Heart right ventricle (tissue), 16 donors: Measurements from ENCODE around the gene PNMA6F. TPM values are rescaled to one million over a fixed set of nuclear protein-coding genes. Genes with fewer than 3 reads are reported as not detected.

Experiments used
- ATAC-seq, 8 donors: fragments of 200-7000 bp; cut with Tn5 transposase; one replicate each; pipeline ENCODE4 v1.9.1; 2020; ENCODE audit warnings: mild to moderate bottlenecking in 8 of 8, moderate library complexity in 8 of 8, moderate number of reproducible peaks in 1 of 8
- DNase-seq, 2 donors: peaks; one replicate each; pipeline ENCODE4 v3.0.0-alpha.2; 2020
- H3K27ac ChIP-seq, 10 donors: fragments of 200-600 bp; sonication (generic) in 2 of 10; one replicate each; pipeline versions ENCODE4 v1.5.0 to v1.8.0; 2020 to 2022; ENCODE audit warnings: mild to moderate bottlenecking in 3 of 10
- H3K27me3 ChIP-seq, 7 donors: fragments of 200-600 bp; one replicate each; pipeline ENCODE4 v1.8.0; 2021 to 2022; ENCODE audit warnings: mild to moderate bottlenecking in 2 of 7
- H3K36me3 ChIP-seq, 9 donors: fragments of 200-600 bp; sonication (generic) in 1 of 9; one replicate each; pipeline versions ENCODE4 v1.5.0 to v1.8.0; 2020 to 2022; ENCODE audit warnings: mild to moderate bottlenecking in 2 of 9
- H3K4me1 ChIP-seq, 9 donors: fragments of 200-600 bp; sonication (generic) in 1 of 9; one replicate each; pipeline versions ENCODE4 v1.5.0 to v1.8.0; 2020 to 2022; ENCODE audit warnings: mild to moderate bottlenecking in 4 of 9
- H3K4me3 ChIP-seq, 10 donors: fragments of 200-600 bp; sonication (generic) in 2 of 10; one replicate each; pipeline versions ENCODE4 v1.5.0 to v1.8.0; 2020 to 2022; ENCODE audit warnings: mild to moderate bottlenecking in 7 of 10, moderate library complexity in 2 of 10
- H3K9me3 ChIP-seq, 11 donors: fragments of 200-600 bp in 10 of 11; sonication (generic) in 2 of 11; one replicate each; pipeline versions ENCODE4 v1.5.0 to v1.8.0; 2013 to 2022; ENCODE audit warnings: mild to moderate bottlenecking in 2 of 11, control low read depth in 1 of 11, moderate library complexity in 1 of 11
- WGBS, 2 donors: extraction: QIAGEN DNeasy Blood & Tissue Kit; methylation state at CpG; one replicate each; pipeline ENCODE4 v1.1.7; 2013; ENCODE audit warnings: inconsistent platforms in 1 of 2; 5-methylcytosine and 5-hydroxymethylcytosine counted together
- intact Hi-C, 10 donors: fragments of 100-400 bp; cut with DNase I; formaldehyde crosslinking; loops; one replicate each; pipeline versions ENCODE4 v1.11.1 to v1.14.2; 2022
- long read RNA-seq, 3 donors: library from polyadenylated mRNA; unstranded; transcript quantifications; one replicate each; pipeline ENCODE4 v2.0.0, GENCODE V29; 2020 to 2021
- polyA plus RNA-seq, 2 donors: library from polyadenylated mRNA; stranded (reverse); fragments of 200-250 nt; gene quantifications; one replicate each; pipeline ENCODE4 v1.2.3, GENCODE V29; 2013
- total RNA-seq, 10 donors: library from RNA; stranded (reverse); fragmentation: NEBNext Ultra II Directional in 3 of 10; extraction: Animal tissue kit (Norgen Biotek cat#: 25700) in 3 of 10; gene quantifications; one replicate each; pipeline versions ENCODE4 v1.2.1 to v1.2.4, GENCODE V29; 2021 to 2023
- TF ChIP-seq, protein P1 (sequence below), 9 donors: fragments of 200-600 bp; sonication (generic) in 2 of 9; IDR thresholded peaks; one replicate each; pipeline versions ENCODE4 v1.5.0 to v1.8.0; 2021 to 2022; ENCODE audit warnings: antibody characterized with exemption in 9 of 9, mild to moderate bottlenecking in 5 of 9, moderate library complexity in 1 of 9
- donor health status: Arrhythmogenic right ventricular cardiomyopathy.
- donor health status: ischemic (EF 13 %, LVEDD 7.1; RV severe dilation, severe dysfunction).
- donor health status: healthy with polysubstance abuse.
- donor health status: DM: no; HTN: yes; CAD: no.
- donor health status: DM: no; HTN: no; CAD: no.
- donor health status: ischemic (EF 25% LVEDD 6.9; RV normal size, moderate dysfunction).
- donor health status: ischemic (EF 25% LVEDD 5.7; RV mildly dilated, moderate dysfunction).
- donor health status: healthy.
- donor health status: DM: yes; HTN: yes; CAD: no.
- donor health status: Ischemic cardiomyopathy.
- donor health status: ischemic (EF 35%, LVEDD 5.7; RV mildly dilated, moderate dysfunction).
- donor health status: nonischemic (EF 11% LVEDD 7.7; RV severe dilation, severe dysfunction).
- donor health status: DM: yes; HTN: yes; CAD: no.
- donor health status: PGD.
- donor health status: ischemic (EF 29% LVEDD 5.4; RV normal size, mild dysfunction).
- donor health status: nonischemic (EF 23%, LVEDD 6.1; RV moderate dilation, normal function).

Gene PNMA6F
- not detected for total RNA-seq
- polyA plus RNA-seq, result not detected
- long read RNA-seq, donor 1, result 0 reads
- long read RNA-seq, donor 2, result 0 reads
- long read RNA-seq, donor 3, result 0 reads

DNA sequence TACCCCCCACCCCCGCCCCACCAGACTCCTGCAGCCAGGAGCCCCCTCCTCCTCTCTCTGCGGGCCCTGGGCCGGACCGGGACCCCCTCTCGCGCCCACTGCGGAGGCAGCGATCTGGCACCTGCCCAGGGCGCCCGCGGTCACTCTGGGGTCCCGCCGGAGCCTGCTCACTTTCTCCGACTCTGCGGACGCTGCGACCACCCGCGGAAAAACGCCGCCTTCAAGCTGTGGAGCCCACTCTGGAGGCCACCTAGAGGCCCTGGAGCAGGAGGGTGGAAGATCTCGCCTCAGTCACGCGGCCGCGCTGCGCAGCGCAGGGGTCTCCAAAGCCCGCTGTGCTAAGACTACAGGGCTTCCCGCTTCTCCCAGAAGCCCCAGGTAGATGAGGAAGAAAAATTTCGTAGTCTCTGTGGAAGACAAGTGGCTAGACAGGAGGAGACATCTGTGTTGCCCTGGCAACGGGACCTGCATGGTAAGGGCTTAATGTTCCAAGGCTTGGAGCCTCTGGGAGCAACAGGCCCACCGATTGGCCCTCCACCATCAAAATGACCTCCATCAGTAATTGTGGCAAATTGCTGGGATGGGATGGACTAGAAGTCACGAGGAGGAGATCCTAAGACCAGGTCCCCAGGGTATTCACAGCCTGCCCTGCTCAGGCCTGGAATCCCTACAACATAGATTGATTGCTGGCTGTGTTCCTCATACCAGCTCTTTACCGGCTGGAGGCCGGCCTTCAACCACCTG lies at the start of gene PNMA6F:
TSS of gene PNMA6F (minus strand) at position 387 of the 744 bp plus-strand sequence. CDS start 1,093 bp downstream, outside the sequence.
- Histone ChIP-seq H3K9me3 (peaks cover 0 to 18% (median 0%) of the 10 kb centered on the region in 11 donors), H3K4me3 (no peak within 1 kb of the TSS), H3K27me3 (peaks cover 0 to 49% (median 0%) of the 10 kb centered on the region in 7 donors), H3K36me3 (no peaks in the 10 kb centered on the region), H3K4me1 (no peaks in the 10 kb centered on the region), H3K27ac (no peak within 1 kb of the TSS)
- intact Hi-C loops, result loop anchor here in 1 of 10 donors (10.0 kb wide), 2 partner anchors 63 to 157 kb away; no protein-coding TSS in a partner anchor
- no peak for ATAC-seq
- DNase-seq, result no peak
- whole genome bisulfite sequencing, 2 donors, result 21 to 26% methylated on average over 24 to 35 of the region's 36 CpGs
- TF ChIP-seq, protein P1, sequence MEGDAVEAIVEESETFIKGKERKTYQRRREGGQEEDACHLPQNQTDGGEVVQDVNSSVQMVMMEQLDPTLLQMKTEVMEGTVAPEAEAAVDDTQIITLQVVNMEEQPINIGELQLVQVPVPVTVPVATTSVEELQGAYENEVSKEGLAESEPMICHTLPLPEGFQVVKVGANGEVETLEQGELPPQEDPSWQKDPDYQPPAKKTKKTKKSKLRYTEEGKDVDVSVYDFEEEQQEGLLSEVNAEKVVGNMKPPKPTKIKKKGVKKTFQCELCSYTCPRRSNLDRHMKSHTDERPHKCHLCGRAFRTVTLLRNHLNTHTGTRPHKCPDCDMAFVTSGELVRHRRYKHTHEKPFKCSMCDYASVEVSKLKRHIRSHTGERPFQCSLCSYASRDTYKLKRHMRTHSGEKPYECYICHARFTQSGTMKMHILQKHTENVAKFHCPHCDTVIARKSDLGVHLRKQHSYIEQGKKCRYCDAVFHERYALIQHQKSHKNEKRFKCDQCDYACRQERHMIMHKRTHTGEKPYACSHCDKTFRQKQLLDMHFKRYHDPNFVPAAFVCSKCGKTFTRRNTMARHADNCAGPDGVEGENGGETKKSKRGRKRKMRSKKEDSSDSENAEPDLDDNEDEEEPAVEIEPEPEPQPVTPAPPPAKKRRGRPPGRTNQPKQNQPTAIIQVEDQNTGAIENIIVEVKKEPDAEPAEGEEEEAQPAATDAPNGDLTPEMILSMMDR (IDR thresholded peaks at IDR 0.05), result no peak

DNA sequence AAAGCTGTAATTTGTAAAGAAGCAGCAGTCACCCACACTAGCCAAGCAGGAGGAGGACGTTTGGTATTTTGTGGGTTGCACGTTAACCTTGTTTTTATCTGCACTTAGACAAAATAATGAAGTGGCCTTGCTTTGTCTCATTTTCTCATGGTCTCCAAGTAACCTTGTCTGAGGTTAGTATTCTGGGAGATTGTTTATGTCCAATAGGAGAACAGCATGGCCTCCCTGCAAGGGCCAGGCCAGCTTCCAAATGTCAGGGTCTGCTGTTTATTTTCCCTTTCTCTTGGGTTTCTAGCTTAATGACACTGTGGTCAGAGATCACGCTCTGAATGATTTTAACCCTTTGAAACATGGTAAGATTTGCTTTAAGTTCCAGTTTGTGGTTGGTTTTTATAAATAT lies 49.7 kb upstream of the PNMA6F start:
- no peak for ATAC-seq
- 50 to 59% methylated on average over 3 of the region's 3 CpGs for WGBS, 2 donors

GRCh38 chrX:153370293-153371055 lies 48.9 kb upstream of the PNMA6F start:
- no peaks in the 10 kb centered on the region for H3K36me3 ChIP-seq
- TF ChIP-seq, protein P1 (IDR thresholded peaks at IDR 0.05), result no peak
- no peaks in the 10 kb centered on the region for H3K4me1 ChIP-seq
- no peak overlapping the region for H3K27ac ChIP-seq
- H3K9me3 ChIP-seq, result no peaks in the 10 kb centered on the region
- WGBS, 2 donors, result 68 to 78% methylated on average over 8 of the region's 8 CpGs
- H3K4me3 ChIP-seq, result no peak overlapping the region
- ATAC-seq (no peak), DNase-seq (no peak)
- peaks cover 0 to 42% (median 0%) of the 10 kb centered on the region in 7 donors for H3K27me3 ChIP-seq
- intact Hi-C loops, result no loop called here

More for the DNA sequence above, 49.7 kb upstream of the PNMA6F start:
- DNase-seq, result no peak
- Histone ChIP-seq H3K9me3 (no peaks in the 10 kb centered on the region), H3K27ac (no peak overlapping the region), H3K27me3 (peaks cover 0 to 48% (median 0%) of the 10 kb centered on the region in 7 donors), H3K36me3 (no peaks in the 10 kb centered on the region), H3K4me1 (no peaks in the 10 kb centered on the region), H3K4me3 (no peak overlapping the region)
- intact Hi-C loops, result no loop called here
- TF ChIP-seq, protein P1 (IDR thresholded peaks at IDR 0.05), result no peak

- H3K27ac ChIP-seq, result no peak overlapping the region
- no peak overlapping the region for H3K4me3 ChIP-seq
- no peaks in the 10 kb centered on the region for H3K4me1 ChIP-seq
- DNase-seq, result no peak
- H3K9me3 ChIP-seq, result no peaks in the 10 kb centered on the region
- no peak for ATAC-seq
- TF ChIP-seq, protein P1 (IDR thresholded peaks at IDR 0.05), result no peak
- 79 to 88% methylated on average over 5 of the region's 5 CpGs for whole genome bisulfite sequencing, 2 donors
- H3K36me3 ChIP-seq, result no peaks in the 10 kb centered on the region
- intact Hi-C loops, result no loop called here
- peaks cover 0 to 48% (median 0%) of the 10 kb centered on the region in 7 donors for H3K27me3 ChIP-seq
Observed at GRCh38 chrX:153366878-153367538, 45.4 kb upstream of the PNMA6F start.
